ENCODE measurements around the gene DLG5.

The DLG5 gene

DNA sequence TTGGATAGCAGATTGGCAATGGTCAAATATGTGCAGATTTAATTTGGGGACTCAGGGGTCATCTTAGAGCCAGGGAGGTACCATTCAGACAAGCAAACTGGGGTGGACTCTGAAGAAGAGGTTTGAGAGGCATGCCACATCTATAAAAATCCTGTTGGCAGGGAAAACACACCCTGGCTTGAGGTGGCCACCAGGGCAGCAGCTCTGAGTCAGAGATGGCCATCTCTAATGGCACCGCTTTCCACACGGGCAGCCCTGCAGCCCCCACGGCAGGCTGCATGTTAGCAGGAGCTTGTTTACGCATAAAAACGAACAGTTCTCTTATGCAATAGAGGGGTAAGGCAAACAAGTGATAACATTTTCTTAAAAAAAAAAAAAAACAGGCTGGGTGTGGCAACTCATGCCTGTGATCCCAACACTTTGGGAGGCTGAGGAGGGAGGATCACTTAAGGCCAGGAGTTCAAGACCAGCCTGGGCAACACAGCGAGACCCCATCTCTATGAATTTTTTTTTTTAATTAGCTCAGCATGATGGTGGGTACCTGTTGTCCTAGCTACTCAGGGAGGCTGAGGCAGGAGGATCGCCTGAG lies 14.9 kb downstream of the DLG5 start:
- no peak for DNase-seq

DNA sequence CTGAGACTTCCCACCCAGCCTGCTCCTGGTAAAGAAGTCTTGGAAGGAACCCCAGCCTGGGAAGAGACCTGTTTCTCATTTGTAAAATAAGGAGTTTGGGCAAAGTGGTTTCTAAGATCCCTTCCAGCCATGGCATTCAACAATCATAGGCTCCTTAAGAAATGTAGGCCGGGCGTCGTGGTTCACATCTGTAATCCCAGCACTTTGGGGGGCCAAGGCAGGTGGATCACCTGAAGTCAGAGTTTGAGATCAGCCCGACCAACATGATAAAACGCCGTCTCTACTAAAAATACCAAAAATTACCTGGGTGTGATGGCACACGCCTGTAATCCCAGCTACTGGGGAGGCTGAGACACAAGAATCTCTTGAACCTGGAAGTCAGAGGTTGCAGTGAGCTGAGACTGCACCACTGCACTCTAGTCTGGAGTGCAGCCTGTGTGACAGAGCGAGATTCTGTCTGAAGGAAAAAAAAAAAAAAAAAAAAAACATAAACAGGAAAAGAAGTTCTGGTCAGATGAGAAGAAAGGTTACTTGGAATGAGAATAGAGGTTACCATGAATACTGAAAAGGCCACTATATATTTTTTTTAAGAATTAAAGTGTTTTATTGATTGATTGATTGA lies 15.9 kb downstream of the DLG5 start:
- DNase-seq, result no peak

DNA sequence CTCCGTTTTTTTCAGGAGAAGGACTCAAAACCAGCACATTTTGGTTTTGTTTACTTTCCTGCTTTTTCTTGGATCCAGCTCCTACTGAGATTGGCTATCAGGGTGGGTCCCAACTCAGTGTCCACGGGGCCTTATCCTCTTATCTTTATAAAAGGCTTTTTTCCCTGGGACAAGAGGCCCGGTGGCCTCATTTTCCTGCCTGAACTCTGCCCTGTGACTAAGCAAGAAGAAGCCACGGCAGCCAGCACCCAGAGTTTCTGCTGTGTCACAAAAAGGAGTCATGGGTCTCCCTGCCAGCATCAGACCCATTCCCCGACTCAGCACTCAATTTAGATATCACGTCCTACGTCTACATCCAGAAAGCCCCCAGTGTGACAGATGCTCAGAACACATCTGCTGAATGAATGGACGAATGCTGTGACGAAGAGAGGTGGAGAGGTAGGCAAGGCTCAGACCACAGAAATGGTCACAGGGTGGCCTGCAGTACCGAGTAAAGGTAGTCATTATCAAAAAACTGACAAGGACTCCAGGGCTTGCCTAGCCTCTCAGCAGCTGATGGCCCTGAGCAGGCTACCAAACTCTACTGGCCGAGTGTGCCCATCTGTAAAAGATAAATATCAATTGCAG lies 16.7 kb downstream of the DLG5 start:
- no peak for DNase-seq

DNA sequence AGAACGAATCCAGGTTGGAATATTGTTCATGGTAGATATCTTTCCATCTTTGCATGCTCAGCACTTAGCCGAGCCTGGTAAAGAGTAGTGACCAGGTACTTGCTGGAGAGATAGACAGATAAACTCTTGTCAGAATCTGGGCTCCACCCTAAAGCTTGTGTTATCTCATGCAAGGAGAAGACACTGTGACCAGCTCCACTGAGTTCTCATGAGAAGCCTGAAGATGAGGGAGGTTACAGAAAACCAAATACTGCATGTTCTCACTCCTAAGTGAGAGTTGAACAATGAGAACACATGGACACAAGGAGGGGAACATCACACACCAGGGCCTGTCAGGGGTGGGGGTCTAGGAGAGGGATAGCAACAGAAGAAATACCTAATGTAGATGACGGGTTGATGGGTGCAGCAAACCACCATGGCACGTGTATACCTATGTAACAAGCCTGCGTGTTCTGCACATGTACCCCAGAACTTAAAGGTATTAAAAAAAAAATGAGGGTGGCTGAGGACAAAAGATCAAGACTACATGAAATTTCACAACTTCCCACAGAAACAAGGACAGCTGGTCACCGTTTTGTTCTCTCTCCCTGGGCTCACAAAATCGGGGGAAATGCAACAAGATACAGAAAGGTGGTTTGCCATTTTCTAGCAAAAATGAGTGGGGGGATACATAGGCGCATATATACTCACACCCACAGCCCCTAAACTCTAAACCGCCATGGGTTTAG lies 17.4 kb downstream of the DLG5 start:
- DNase-seq, result no peak

DNA sequence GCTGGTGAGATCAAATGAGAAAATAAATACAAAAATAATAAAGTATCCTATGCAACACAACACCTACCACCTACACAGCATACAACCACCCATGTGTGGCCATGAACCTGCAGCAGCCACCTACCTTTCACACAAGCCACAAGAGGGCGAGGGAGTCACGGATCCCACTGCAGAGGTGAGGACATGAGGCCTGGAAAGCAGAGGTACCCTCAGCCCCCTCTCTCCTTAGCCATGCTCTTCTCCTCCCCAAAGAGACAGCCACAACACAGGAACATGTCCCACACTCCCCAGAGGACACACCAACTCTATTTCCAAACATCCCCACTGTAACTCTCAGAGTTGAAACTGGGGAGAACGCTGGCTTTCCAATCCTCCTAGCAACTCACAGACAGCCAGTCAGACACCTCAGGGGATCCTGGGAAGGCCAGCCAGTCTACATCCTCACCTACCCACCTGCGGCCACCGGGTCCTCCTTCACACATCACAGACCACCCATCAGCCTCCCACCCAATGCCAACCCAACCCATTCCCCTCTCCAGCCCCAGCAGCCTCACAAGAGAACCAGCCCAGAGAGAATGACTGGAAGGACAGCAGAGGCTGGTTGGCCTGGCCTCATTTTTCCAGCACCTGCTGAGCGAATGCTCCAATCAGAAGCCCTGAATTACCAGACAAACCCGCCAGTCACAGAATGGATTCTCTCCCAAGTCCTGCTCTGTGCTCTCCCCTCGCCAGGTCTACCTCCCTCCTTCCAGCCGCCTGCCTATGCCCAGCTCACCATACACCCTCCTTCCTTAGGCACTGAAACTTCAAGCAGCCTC lies 18.4 kb downstream of the DLG5 start:
- DNase-seq, result no peak

DNA sequence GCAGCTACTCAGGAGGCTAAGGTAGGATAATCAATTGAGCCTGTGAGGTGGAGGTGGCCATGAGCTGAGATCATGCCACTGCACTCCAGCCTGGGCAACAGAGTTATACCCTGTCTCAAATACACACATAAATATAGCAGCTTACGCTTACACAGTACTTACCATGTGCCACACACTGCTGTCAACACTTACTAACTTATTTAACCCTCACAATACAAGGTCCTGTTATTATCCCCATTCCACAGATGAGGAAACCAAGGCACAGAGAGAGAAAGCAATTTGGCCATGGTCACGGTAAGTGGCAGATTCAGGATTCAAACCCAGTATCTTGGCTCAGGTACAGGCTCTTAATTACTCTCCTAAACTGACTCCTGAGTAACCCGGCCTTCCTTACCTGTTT lies 19.1 kb downstream of the DLG5 start:
- no peak for DNase-seq

DNA sequence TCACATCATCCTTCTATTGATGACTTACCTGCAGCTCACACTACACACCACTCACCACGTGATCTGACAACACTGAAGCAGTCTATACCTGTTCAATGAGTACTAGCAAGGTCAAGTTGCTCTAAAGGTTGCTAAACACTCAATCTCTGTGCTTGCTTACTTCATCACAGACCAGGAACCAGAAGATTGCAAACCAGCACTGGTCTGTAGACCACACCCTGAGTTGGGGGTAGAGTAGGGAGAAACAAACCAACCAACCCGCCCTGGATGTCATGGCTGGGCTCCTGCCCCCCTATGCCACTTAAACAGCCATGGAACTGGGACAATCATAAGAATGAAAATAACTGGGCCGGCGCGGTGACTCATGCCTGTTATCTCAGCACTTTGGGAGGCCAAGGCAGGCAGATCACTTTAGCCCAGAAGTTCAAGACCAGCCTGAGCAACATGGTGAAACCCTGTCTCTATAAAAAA lies 19.6 kb downstream of the DLG5 start:
- DNase-seq, result no peak

DNA sequence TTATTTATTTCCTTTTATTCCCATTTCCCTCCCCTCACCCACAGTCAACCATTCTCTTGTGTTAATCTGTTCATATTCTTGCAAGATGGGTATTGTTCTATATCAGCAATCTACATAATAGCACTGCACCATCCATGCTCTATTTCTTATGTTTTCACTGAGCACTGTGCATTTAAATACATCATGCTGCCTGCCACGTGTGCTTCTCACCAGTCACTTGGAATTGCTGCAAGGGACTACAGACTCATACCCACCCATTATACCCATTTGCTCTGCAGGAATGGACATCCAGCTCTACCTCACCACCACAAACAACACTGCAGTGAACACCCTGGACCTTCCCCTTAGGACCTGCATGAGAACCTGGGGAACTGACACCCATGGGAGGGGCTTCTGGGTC lies 20.8 kb downstream of the DLG5 start:
- DNase-seq, result no peak

DNA sequence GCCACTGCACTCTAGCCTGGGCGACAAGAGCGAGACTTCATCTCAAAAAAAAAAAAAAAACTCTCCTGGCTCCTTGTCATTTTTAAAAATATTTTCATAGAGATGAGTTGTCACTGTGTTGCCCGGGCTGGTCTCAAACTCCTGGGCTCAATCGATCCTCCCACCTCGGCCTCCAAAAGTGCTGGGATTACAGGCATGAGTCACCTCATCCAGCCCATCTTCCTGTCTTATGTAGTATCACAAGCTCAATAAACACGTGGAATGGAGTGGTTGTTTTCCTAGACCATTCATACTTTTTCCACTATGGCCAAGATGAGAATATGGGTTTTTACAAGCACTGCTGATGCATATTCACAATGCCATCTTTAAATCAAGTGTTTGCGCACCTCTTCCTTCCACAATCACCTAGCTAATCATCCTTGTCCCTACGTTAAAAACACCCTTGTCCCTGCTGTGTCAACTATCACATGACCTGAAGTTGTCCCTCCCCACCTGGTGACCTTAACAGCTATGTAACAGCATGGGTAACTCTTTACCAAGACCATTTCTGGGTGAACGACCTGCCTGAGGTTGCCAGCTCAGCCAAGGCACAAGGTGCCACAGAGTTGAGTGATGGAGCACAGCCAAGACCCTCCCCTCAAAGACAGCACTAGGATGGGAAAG lies 21.3 kb downstream of the DLG5 start:
- no peak for DNase-seq

DNA sequence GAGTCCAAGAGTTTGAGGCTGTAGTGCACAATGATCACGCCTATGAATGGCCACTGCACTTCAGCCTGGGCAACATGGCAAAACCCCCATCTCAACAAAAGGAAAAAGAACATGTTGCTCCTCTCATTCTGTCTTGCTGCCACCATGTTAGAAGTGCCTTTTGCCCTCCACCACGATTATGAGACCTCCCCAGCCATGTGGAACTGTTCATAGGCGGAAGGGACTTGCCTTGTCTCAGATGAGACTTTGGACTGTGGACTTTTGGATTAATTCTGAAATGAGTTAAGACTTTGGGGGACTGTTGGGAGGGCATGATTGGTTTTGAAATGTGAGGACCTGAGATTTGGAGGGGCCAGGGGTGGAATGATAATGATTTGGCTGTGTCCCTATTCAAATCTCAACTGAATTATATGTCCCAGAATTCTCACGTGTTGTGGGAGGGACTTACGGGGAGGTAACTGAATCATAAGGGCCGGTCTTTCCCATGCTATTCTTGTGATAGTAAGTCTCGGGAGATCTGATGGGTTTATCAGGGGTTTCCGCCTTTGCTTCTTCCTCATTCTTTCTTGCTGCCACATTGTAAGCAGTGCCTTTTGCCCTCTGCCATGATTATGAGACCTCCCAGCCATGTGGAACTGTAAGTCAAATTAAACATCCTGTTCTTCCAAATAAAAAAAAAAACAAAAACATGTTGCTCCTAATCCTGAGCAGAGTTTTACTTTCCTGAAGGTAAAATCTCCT lies 22.3 kb downstream of the DLG5 start:
- no peak for DNase-seq

DNA sequence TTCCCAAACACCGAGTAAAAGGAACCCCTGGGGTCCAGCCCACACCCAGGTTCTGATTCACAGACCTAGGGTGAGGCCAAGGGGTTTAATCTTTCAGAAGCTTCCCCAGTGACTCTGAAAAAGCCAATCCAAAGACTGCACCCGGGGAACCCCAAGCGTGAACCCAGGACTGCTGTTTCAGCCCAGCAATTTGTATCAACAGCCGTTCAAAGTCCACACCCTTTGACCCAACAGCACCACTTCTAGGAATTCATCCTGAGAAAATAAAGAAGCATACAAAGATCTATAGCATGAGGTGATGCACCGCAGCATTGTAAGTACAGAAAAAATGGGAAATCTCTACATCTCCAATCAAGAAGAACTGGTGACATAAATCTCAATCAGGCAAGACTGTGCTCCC lies 24.4 kb downstream of the DLG5 start:
- no peak for DNase-seq

DNA sequence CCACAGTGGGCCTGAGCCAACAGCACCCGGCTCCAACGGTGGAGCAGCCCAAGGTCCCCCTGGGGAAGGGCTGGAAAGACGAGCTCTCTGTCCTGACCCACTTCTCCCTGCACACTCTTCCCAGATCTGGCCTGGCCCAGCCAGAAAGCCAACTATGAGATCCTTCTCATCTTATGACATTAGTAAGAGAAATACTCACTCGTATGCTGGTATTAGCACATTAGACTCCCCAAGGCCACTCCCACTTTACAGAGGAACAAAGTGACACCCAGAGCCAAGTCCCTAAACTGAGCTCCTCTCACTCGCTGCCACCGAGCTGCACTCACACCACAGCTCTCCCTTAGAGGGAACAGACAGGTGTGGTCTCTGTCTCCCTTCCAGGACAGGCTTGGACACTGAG lies 24.8 kb downstream of the DLG5 start:
- no peak for DNase-seq

DNA sequence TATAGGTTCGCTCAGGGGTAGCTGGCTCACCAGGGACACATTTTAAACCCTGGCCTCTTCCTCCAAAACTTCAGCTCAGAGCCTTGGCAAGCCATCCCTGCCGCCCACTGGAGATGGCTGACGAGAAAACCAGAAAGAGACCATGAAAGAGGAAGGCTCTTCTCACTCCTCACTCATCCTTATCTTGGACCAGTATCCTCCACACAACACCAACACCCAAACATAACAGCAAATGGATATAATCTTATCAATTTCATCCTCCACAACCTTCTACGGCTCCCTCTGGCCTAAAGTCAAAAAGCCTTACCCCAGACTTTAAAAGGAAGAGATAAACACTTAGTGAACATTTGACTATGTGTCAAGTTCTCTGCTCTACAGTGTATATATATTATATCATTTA lies 26.9 kb downstream of the DLG5 start:
- DNase-seq, result no peak

DNA sequence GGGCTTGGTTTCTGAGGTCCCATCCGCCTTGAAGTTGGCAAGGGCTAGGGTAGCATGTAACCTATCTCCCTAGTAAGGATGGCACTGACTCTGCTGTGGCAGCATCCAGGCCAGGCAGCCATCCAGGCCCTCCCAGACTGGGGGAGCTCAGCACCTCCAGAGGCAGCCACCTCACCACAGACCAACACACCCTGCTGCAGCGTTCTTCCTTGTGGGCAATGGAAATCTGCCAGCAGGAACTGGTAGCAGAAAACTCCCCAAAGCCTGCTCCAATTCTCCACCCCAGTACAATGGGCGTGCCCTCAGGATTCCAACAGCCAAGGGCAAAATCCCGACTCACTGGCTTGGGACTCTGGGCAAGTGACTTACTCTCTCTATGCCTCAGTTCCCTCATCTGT lies 27.5 kb downstream of the DLG5 start:
- peak; percentile 32 for DNase-seq

DNA sequence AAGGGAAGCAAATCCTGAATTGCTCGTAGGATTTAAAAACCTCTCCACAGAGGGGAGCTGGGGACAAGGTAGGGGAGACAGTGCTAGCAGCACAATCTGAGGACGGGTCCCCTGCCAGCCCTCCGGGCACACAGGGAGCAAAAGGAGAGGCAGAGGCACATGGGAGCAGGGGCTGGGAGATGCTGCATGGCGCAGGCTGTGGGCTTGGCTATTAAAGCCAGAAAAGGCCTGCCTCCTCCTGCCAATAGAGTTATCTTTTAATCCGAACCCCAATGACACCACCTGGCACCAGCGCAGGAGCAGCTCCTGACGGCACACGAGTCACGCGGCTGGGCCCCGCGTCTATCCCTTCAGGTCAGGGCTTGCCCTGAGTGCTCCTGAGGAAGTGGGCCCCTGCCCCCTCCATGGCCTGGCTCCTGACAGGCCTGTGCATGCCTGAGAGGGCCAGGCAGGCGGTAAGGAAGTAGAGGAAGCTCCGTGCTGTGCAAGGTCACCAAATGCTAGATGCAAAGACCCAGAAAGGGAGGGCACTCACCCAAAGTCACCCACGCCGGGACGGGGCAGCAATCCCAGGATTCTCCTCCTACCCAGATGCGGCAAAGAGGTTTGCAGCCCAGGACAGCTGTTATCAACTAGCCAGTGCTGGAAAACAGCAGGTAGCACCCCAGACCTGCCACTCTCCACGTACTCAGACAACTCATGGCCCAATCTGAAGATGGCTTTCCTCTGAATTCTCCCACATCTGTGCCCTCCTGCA lies 28.1 kb downstream of the DLG5 start:
- peak; percentile 87 for DNase-seq

DNA sequence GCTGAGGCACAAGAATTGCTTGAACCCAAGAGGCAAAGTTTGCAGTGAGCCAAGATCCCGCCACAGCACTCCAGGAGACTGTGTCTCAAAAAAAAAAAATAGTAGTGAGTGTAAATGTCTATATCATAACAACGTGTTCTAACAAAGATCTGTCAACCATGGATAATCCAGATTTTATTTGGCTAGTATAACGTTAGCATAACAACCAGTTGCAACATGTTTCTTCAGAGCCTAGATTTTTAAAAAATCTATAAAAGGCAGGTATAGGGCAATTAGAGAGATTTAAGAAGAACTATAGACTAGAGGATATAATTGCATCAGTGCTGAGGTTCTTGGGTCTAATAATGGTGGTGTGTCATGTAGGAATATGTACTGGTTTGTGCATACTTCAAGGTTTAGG lies 30.5 kb downstream of the DLG5 start:
- DNase-seq, result peak; percentile 21

DNA sequence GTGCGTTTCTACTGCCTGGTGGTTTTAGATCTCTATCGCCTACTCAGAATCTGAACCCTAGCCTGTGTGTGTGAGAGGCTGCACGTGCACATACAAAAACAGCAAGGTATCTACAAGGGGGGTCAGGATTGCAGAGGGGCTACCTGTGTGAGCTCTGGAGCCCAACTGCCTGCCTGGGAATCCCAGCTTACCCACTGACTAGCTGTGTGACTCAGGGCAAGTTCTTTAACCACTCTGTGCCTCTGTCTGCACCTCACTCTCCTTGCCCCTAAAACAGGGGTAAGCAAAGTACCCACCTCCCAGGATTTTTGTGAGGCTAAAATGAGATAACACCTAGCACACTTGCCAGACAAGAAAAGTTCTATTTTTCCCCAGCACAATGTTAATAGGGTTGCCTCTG lies 32.5 kb downstream of the DLG5 start:
- DNase-seq, result no peak

DNA sequence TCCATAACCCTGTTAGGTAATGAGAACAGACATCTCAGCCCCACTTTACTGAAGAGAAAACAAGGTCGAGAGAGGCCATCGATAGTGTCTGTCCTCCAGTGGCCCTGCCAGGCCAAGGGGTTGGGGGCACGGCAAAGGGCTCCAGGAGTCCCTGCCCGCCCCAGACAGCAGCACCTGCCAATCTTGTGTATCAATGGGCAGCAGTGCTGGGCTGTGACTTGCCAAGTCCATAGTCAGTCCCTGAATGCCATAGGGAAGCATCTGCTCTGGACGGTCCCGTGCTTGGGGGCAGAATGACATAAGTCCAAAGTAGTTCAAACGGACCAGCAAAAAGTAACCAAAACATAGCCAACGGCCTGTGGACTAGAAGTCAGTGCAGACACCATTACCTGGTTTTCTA lies 33.2 kb downstream of the DLG5 start:
- no peak for DNase-seq

DNA sequence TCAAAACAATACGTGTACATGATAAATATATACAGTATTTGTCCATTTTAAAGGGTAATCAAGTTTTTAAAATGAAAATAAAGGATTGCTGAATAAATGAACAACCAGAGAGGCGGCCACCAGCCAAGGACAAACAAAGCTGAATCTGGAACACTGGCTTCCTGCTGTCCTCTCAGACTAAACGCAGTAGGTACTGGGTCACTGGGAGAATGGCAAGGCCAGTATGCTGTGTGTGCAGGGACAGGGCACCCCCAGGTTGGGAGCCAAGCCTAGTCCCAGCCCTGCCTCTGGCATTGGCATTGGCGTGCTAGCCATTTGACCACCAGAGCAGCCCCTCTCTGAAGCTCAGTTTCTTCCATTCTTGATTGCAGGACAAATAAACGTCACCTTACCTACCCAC lies 33.8 kb downstream of the DLG5 start:
- no peak for DNase-seq

DNA sequence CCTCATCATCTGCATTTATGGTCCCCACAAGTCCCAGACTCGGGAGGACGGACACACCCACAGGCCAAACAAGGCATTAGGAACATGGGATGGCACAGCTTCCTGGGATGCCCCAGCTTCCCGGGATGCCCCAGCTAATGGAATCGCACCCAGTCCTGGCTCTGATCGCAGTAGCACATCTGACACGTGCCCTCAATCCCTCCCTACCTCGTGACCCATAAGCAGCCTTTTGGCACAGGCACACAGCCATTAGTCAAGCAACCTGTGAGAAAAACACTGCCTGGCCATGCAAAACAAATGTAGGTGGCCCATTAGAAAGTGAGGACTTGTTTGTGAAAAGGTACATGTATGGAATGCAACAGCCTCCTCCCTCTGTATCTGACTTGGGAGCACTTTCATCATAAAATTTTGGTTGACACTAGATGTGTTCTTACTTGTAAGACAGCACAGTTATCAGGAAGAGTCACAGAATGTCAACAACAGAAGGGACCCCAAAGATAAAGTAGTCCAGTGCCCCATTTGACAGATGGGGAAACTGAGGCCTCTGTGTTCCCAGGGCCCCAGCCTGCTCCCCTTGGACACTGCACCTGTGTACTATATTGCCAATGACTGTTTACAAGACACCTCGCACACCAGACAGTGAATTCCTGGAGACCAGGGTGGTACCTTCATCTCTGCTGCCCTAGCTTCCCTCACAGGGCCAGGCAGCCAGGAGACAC lies 34.4 kb downstream of the DLG5 start:
- peak; percentile 69 for DNase-seq
